ENCODE measurements around the gene TNFRSF18. TPM values are rescaled to one million over a fixed set of nuclear protein-coding genes. Genes with fewer than 3 reads are reported as not detected.
A peak's percentile ranks its signal among the peaks of the same experiment; 100 is the strongest.

Gene TNFRSF18
- total and polyA plus RNA-seq, 2 donors = 0.77 TPM; not detected in 1

- no peak for DNase-seq (ENCODE audit: extremely low spot score)
- no peak overlapping the region for H3K4me3 ChIP-seq (ENCODE audit: low read depth, low read length)
- 90% methylated on average over 52 of the region's 52 CpGs for WGBS
- no peak overlapping the region for H3K27ac ChIP-seq (ENCODE audit: low read depth)
- peaks cover 6% of the 10 kb centered on the region for H3K36me3 ChIP-seq (ENCODE audit: insufficient read depth)
- H3K4me1 ChIP-seq (ENCODE audit: insufficient read depth) = no peaks in the 10 kb centered on the region
Observed at GRCh38 chr1:1217621-1218523, 11.5 kb upstream of the TNFRSF18 start.

DNA sequence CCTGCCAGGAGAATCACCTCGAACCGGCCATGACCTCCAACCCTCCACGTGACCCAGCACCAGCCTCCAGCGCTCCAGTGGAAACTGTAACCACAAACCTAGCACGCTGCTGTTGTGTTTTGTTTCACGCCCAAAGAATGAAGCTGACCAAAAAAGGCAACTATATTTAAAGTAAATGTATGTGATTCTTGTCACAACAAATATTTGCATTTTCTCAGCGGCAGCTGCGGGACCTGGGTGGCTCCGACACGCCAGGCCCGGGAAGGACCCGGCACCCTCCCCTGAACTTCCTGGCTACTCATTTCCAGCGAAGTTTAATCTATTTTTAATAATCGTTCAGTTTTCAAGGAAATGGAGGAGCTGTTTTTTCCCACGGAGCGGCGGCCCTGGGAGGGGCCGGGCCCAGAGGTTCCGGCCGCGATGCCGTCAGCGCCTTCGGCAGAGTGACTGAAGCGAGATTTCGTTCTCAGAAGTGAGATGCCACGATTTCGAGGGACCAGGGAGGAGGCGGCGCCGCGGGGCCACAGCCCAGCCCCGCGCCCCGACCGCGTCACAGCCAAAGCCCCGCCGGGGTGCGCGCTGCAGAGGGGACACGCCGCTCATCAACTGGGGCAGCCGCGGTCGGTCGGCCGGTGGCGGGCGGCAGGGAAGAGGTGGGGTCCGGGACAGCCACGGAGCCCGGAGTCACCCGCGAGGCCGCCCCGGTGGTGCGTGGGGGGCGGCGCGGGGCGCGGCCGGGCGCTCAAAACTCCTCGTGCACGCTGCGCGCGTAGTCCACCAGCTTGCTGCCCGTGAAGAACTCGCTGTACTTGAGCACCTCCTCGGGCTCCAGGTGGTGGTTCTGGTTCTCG, 10.6 kb upstream of the TNFRSF18 start:
- WGBS = 94% methylated on average over 74 of the region's 74 CpGs
- Histone ChIP-seq H3K27ac (ENCODE audit: low read depth) (no peak overlapping the region), H3K4me1 (ENCODE audit: insufficient read depth) (no peaks in the 10 kb centered on the region), H3K4me3 (ENCODE audit: low read depth, low read length) (no peak overlapping the region), H3K36me3 (ENCODE audit: insufficient read depth) (peaks cover 6% of the 10 kb centered on the region)
- DNase-seq (ENCODE audit: extremely low spot score) = no peak

DNA sequence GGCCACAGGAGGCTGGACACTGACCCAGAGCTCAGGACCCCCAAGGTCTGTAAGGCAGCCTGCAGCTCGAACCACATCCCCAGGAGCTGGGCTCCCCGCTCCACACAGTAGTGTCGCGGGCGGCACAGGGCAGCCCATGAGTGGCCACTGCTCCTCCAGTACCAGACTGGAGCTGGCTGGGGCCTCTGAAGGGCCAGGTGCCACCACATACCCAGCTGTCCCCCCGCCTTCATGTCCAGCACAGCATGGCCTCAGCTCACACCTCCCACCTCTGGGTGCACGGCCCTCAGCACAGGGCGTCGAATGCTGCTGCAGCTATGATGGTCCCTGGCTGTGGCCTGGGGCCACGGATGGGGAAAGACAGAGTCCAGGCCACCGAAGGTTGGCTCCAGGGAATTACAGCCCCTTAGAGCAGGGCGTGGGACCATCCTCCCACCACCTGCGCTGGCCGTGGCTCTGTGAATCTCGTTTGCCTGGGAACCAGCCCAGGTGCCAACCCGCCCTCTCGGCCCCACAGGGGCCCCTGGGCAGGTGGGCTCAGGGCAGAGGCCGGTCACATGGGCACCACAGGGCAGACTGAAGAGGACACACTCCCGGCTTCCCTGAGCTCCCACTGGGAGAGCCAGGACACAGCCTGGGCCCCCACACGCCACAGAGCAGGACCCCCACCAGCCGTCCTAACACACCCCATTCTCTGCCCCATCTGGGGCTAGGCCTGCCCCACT, 9.7 kb upstream of the TNFRSF18 start:
- no peak for DNase-seq (ENCODE audit: extremely low spot score)
- H3K4me1 ChIP-seq (ENCODE audit: insufficient read depth) = no peaks in the 10 kb centered on the region
- peaks cover 4% of the 10 kb centered on the region for H3K36me3 ChIP-seq (ENCODE audit: insufficient read depth)
- WGBS = 89% methylated on average over 21 of the region's 21 CpGs
- H3K27ac ChIP-seq (ENCODE audit: low read depth) = no peak overlapping the region
- H3K4me3 ChIP-seq (ENCODE audit: low read depth, low read length) = no peak overlapping the region

GRCh38 chr1:1215080-1215676, 8.8 kb upstream of the TNFRSF18 start:
- no peak overlapping the region for H3K4me3 ChIP-seq (ENCODE audit: low read depth, low read length)
- no peaks in the 10 kb centered on the region for H3K4me1 ChIP-seq (ENCODE audit: insufficient read depth)
- H3K27ac ChIP-seq (ENCODE audit: low read depth) = no peak overlapping the region
- WGBS = 53% methylated on average over 11 of the region's 11 CpGs
- H3K36me3 ChIP-seq (ENCODE audit: insufficient read depth) = peaks cover 2% of the 10 kb centered on the region
- no peak for DNase-seq (ENCODE audit: extremely low spot score)

DNA sequence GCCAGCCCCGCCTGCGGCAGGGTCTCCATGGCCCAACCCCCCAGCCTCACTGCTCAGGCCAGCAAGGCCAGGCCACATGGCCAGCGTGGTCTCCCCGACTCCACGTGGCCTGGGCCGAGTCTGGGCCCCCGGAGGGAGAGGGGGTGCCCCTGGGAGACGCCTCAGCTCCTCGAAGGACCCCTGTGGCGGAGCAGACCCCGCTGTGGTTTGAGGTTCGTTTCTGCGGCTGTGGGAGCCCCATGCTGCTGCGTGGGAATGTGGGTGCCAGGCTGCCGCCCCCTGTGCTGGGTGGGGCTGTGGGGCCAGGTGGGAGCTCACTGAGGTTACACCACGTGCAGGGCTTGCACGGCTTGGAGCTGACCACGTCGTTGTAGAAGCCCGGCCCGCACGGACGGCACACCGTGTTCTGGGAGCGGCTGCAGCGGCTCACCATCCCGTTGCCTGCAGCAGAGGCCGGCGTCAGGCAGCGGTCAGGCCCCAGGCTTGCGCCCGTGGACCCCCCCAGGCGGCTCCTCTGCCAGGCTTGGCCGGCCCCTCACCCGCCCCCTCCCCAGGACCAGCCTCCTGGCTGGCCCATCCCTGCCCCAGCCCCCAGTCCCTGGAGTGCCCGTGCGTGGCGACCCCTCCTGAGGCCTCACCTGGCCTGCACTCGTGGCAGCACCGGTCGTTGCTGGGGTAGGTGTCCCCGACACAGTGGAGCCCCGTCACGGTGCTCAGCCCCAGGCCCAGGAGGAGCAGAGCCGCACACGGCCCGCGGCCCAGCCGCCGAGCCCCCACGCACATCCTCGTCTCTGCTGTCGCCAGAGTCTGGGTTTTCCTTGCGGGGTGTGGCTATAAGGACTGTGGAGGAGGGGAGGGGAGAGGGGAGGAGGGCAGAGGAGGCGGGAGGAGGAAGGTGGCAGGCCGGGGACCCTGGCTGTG, 7.2 kb upstream of the TNFRSF18 start, which contains the start of gene TNFRSF4:
TNFRSF4 (minus strand) TSS at position 809 of the 921 bp plus-strand sequence; CDS start at position 783, 26 bp downstream.
- DNase-seq (ENCODE audit: extremely low spot score) = no peak
- 59% methylated on average over 56 of the region's 56 CpGs for WGBS
- Histone ChIP-seq H3K27ac (ENCODE audit: low read depth) (no peak within 1 kb of the TSS), H3K36me3 (ENCODE audit: insufficient read depth) (peaks cover 2% of the 10 kb centered on the region), H3K4me1 (ENCODE audit: insufficient read depth) (no peaks in the 10 kb centered on the region), H3K4me3 (ENCODE audit: low read depth, low read length) (peak within 1 kb of the TSS; percentile 31)

- DNase-seq (ENCODE audit: extremely low spot score) = no peak
- 48% methylated on average over 24 of the region's 24 CpGs for WGBS
- H3K4me1 ChIP-seq (ENCODE audit: insufficient read depth) = no peaks in the 10 kb centered on the region
- peak overlapping the region; percentile 31 for H3K4me3 ChIP-seq (ENCODE audit: low read depth, low read length)
- H3K36me3 ChIP-seq (ENCODE audit: insufficient read depth) = peaks cover 2% of the 10 kb centered on the region
- H3K27ac ChIP-seq (ENCODE audit: low read depth) = no peak overlapping the region
Observed at GRCh38 chr1:1212780-1213344, 6.5 kb upstream of the TNFRSF18 start.

- Histone ChIP-seq H3K4me1 (ENCODE audit: insufficient read depth) (no peaks in the 10 kb centered on the region), H3K27ac (ENCODE audit: low read depth) (no peak overlapping the region), H3K4me3 (ENCODE audit: low read depth, low read length) (no peak overlapping the region), H3K36me3 (ENCODE audit: insufficient read depth) (no peaks in the 10 kb centered on the region)
- no peak for DNase-seq (ENCODE audit: extremely low spot score)
- 85% methylated on average over 28 of the region's 28 CpGs for WGBS
Observed at GRCh38 chr1:1211541-1212441, 5.4 kb upstream of the TNFRSF18 start.

GRCh38 chr1:1210726-1211540, 4.5 kb upstream of the TNFRSF18 start:
- no peak overlapping the region for H3K4me3 ChIP-seq (ENCODE audit: low read depth, low read length)
- DNase-seq (ENCODE audit: extremely low spot score) = no peak
- H3K4me1 ChIP-seq (ENCODE audit: insufficient read depth) = no peaks in the 10 kb centered on the region
- no peaks in the 10 kb centered on the region for H3K36me3 ChIP-seq (ENCODE audit: insufficient read depth)
- 95% methylated on average over 31 of the region's 31 CpGs for WGBS
- no peak overlapping the region for H3K27ac ChIP-seq (ENCODE audit: low read depth)

DNA sequence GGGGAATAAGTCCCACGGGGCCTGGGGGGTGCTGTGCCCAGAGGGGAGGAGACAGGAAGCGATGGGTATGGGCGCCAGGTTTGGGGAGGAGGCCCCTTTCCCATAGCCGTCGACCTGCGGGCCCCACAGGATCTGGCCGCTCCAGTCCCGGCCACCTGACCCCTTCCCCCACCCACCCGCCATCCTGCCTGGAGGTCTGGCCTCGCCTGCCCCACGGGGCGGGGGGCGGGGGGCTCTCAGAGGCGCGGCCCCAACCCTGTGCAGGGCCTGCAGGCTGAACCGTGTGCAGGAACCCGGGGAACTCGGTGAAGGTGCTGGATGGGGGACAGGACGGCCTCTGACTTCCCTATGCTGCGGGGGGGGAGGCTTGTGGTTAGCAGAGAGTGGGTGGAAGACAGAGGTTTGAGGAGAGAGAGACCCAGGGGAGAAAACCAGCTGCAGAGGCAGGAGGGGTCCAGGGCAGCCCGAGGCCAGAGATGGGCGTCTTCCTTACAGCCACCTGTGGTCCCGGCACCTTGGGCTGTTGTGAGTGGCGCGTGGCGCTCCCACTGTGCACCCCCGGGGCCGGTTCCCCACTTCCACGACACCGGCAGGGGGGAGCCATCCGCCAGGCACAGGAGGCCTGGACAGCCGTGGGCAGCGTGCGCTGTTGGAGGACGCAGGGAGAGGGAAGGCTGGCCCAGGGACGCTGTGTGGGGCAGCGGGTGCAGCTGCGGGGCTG, 2.5 kb upstream of the TNFRSF18 start:
- no peak overlapping the region for H3K27ac ChIP-seq (ENCODE audit: low read depth)
- H3K36me3 ChIP-seq (ENCODE audit: insufficient read depth) = no peaks in the 10 kb centered on the region
- 66% methylated on average over 38 of the region's 38 CpGs for WGBS
- DNase-seq (ENCODE audit: extremely low spot score) = no peak
- no peaks in the 10 kb centered on the region for H3K4me1 ChIP-seq (ENCODE audit: insufficient read depth)
- no peak overlapping the region for H3K4me3 ChIP-seq (ENCODE audit: low read depth, low read length)

DNA sequence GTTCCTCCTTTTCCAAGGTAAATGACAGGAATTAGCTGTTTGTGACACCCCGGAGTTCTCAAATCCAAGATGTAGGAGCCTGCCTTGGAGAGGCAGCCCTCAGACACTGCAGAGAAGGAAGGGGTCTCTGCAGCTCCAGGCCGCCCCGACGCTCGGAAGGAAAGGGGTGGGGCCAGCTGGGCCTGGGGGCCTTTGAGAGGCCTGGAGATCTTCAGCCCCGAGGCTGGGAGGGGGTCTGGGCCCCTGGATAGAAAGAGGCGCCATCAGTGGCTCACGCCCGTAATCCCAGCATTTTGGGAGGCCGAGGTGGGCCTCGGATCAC, 1.1 kb upstream of the TNFRSF18 start:
- no peak for DNase-seq (ENCODE audit: extremely low spot score)
- Histone ChIP-seq H3K36me3 (ENCODE audit: insufficient read depth) (no peaks in the 10 kb centered on the region), H3K4me3 (ENCODE audit: low read depth, low read length) (no peak overlapping the region), H3K4me1 (ENCODE audit: insufficient read depth) (no peaks in the 10 kb centered on the region), H3K27ac (ENCODE audit: low read depth) (no peak overlapping the region)
- 58% methylated on average over 11 of the region's 11 CpGs for WGBS
